ENCODE data around the gene RIOK3.

DNA sequence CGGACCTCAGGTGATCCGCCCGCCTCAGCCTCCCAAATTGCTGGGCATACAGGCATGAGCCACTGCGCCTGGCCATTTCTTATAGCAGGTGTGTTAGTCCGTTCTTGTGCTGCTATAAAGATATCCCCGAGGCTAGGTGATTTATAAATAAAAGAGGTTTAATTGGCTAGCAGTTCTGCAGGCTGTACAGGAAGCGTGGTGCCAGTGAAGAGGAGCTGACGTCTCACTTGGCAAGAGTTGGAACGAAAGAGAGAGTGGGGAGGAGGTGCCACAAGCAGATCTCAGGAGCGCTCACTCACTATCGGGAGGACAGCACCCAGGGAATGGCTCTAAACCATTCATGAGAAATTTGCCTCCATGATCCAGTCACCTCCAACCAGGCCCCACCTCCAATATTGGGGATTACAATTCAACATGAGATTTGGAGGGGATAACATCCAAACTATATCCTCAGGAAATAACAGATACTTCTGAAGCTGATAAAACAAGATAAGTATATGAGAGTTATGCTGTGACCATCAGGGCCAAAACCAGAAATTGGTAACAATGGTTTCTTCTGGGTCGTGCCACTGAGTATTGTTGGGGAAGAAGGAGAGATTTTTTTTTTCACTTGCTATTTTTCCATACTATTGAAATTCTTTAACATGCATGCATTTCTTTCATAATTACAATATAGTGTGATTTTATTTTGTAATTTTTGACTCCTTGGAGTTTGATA, 42.8 kb downstream of the RIOK3 start:
- TF ChIP-seq, protein P1, sequence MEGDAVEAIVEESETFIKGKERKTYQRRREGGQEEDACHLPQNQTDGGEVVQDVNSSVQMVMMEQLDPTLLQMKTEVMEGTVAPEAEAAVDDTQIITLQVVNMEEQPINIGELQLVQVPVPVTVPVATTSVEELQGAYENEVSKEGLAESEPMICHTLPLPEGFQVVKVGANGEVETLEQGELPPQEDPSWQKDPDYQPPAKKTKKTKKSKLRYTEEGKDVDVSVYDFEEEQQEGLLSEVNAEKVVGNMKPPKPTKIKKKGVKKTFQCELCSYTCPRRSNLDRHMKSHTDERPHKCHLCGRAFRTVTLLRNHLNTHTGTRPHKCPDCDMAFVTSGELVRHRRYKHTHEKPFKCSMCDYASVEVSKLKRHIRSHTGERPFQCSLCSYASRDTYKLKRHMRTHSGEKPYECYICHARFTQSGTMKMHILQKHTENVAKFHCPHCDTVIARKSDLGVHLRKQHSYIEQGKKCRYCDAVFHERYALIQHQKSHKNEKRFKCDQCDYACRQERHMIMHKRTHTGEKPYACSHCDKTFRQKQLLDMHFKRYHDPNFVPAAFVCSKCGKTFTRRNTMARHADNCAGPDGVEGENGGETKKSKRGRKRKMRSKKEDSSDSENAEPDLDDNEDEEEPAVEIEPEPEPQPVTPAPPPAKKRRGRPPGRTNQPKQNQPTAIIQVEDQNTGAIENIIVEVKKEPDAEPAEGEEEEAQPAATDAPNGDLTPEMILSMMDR (IDR thresholded peaks at IDR 0.05; ENCODE audit: low read depth, low read length): no peak
- no peak for TF ChIP-seq EZH2phosphoT487 (IDR thresholded peaks at IDR 0.05; ENCODE audit: low read depth)

Data from OCI-LY3 (cell line).